CD14-positive monocyte (primary cell): ENCODE data around the gene PLA2G2F. TPM values are rescaled to one million over a fixed set of nuclear protein-coding genes. Genes with fewer than 3 reads are reported as not detected.

Experiments used
- DNase-seq, 3 donors: peaks; one replicate each; pipeline ENCODE4 v3.0.0-alpha.2; 2011 to 2022
- H2AFZ ChIP-seq: 2 replicates; pipeline ENCODE4 v1.6.0; 2012; ENCODE audit warnings: mild to moderate bottlenecking, low read depth, low read length, inconsistent platforms; ENCODE audit not compliant: insufficient read depth, poor library complexity, severe bottlenecking
- H3K27ac ChIP-seq, 2 donors: 1 replicate in 1 of 2; 2 replicates in 1 of 2; pipeline ENCODE4 v1.5.1; 2012 to 2013; ENCODE audit warnings: low read length in 2 of 2, control low read depth in 1 of 2, inconsistent platforms in 1 of 2, low read depth in 1 of 2, mild to moderate bottlenecking in 1 of 2
- H3K27me3 ChIP-seq, 2 donors: one replicate each; pipeline versions ENCODE4 v1.6.0 to v1.6.1; 2011 to 2013; ENCODE audit warnings: low read length in 2 of 2; ENCODE audit not compliant: control insufficient read depth in 2 of 2, insufficient read depth in 2 of 2
- H3K36me3 ChIP-seq, 2 donors: replicated peaks in 1 of 2; 1 replicate in 1 of 2; 2 replicates in 1 of 2; pipeline versions ENCODE4 v1.5.1 to v1.6.1; 2012 to 2013; ENCODE audit warnings: low read length in 2 of 2, control low read depth in 1 of 2, inconsistent platforms in 1 of 2, mild to moderate bottlenecking in 1 of 2; ENCODE audit not compliant: insufficient read depth in 2 of 2, control insufficient read depth in 1 of 2
- H3K4me1 ChIP-seq, 2 donors: 1 replicate in 1 of 2; 2 replicates in 1 of 2; pipeline versions ENCODE4 v1.5.1 to v1.6.1; 2012 to 2013; ENCODE audit warnings: low read length in 2 of 2, control low read depth in 1 of 2, inconsistent platforms in 1 of 2, mild to moderate bottlenecking in 1 of 2, moderate library complexity in 1 of 2; ENCODE audit not compliant: insufficient read depth in 2 of 2, control insufficient read depth in 1 of 2
- H3K4me2 ChIP-seq: replicated peaks from 2 replicates; pipeline ENCODE3; 2012; ENCODE audit warnings: low read length, moderate library complexity, mild to moderate bottlenecking; ENCODE audit not compliant: poor library complexity, severe bottlenecking; ENCODE audit errors: extremely low read depth
- H3K4me3 ChIP-seq, 3 experiments: fragments of 200-600 bp in 1 of 3; sonication (generic) in 1 of 3; replicated peaks in 1 of 3; 1 replicate in 2 of 3; 2 replicates in 1 of 3; pipeline ENCODE4 v1.5.1; 2011 to 2013; ENCODE audit warnings: low read length in 3 of 3, mild to moderate bottlenecking in 3 of 3, control low read depth in 2 of 3, low read depth in 2 of 3, inconsistent platforms in 1 of 3, moderate library complexity in 1 of 3
- H3K79me2 ChIP-seq: 2 replicates; pipeline ENCODE4 v1.6.0; 2012; ENCODE audit warnings: mild to moderate bottlenecking, control low read depth, inconsistent platforms, low read length, moderate library complexity; ENCODE audit not compliant: insufficient read depth
- H3K9ac ChIP-seq: 2 replicates; pipeline ENCODE4 v1.6.0; 2017; ENCODE audit warnings: low read length, mild to moderate bottlenecking; ENCODE audit not compliant: insufficient read depth, poor library complexity, severe bottlenecking
- H3K9me3 ChIP-seq, 2 donors: replicated peaks in 1 of 2; 1 replicate in 1 of 2; 2 replicates in 1 of 2; pipeline versions ENCODE4 v1.5.1 to v1.6.1; 2012 to 2013; ENCODE audit warnings: low read length in 2 of 2, control low read depth in 1 of 2; ENCODE audit not compliant: control insufficient read depth in 1 of 2, insufficient read depth in 1 of 2
- H4K20me1 ChIP-seq: 2 replicates; pipeline ENCODE4 v1.6.0; 2012; ENCODE audit warnings: mild to moderate bottlenecking, low read length, control low read depth, moderate library complexity; ENCODE audit not compliant: insufficient read depth
- H3K27ac Mint-ChIP-seq, 7 donors: one replicate each; pipeline ENCODE4 v1.8.0; 2020; ENCODE audit warnings: mild to moderate bottlenecking in 7 of 7, mixed read lengths in 7 of 7, moderate library complexity in 6 of 7, inconsistent platforms in 2 of 7
- H3K27me3 Mint-ChIP-seq, 3 donors: one replicate each; pipeline ENCODE4 v1.8.0; 2021 to 2022; ENCODE audit warnings: low read depth in 3 of 3, mild to moderate bottlenecking in 3 of 3, mixed read lengths in 3 of 3, moderate library complexity in 3 of 3, inconsistent platforms in 1 of 3
- H3K36me3 Mint-ChIP-seq, 2 donors: one replicate each; pipeline ENCODE4 v1.8.0; 2020; ENCODE audit warnings: mixed read lengths in 2 of 2, inconsistent platforms in 1 of 2, mild to moderate bottlenecking in 1 of 2
- H3K4me1 Mint-ChIP-seq: one replicate; pipeline ENCODE4 v1.8.0; 2020; ENCODE audit warnings: mild to moderate bottlenecking, mixed read lengths
- H3K4me3 Mint-ChIP-seq, 2 donors: one replicate each; pipeline ENCODE4 v1.8.0; 2020; ENCODE audit warnings: mild to moderate bottlenecking in 2 of 2, mixed read lengths in 2 of 2, moderate library complexity in 1 of 2
- H3K9me3 Mint-ChIP-seq, 7 donors: one replicate each; pipeline ENCODE4 v1.8.0; 2020 to 2022; ENCODE audit warnings: mixed read lengths in 7 of 7, mild to moderate bottlenecking in 6 of 7, moderate library complexity in 6 of 7, inconsistent platforms in 2 of 7
- CTCF ChIP-seq: fragments of 200-600 bp; IDR thresholded peaks from one replicate; pipeline ENCODE4 v1.8.0; 2022; ENCODE audit warnings: antibody characterized with exemption, mild to moderate bottlenecking
- WGBS: methylation state at CpG from one replicate; pipeline ENCODE4 v1.1.5; 2013; ENCODE audit warnings: missing lambda C conversion rate; ENCODE audit not compliant: insufficient coverage; 5-methylcytosine and 5-hydroxymethylcytosine counted together
- intact Hi-C, 2 donors: fragments of 100-400 bp; cut with micrococcal nuclease; formaldehyde crosslinking; loops; one replicate each; pipeline versions ENCODE4 v1.15.0 to v1.15.1; 2023
- polyA plus RNA-seq, 3 donors: library from polyadenylated mRNA; depleted of rRNA in 1 of 3; unstranded in 2 of 3; stranded (reverse) in 1 of 3; fragments of 300-500 nt in 2 of 3; fragments of >200 nt in 1 of 3; fragmentation: Illumina TruSeq in 2 of 3; gene quantifications; 1 replicate in 2 of 3; 2 replicates in 1 of 3; pipeline ENCODE4 v1.2.3, GENCODE V29; 2012 to 2021

PLA2G2F gene
- polyA plus RNA-seq, 3 donors, result not detected

GRCh38 chr1:20138346-20138745, 777 bp upstream of the PLA2G2F start:
- Mint-ChIP-seq H3K27me3 (peaks cover 10 to 30% (median 15%) of the 10 kb centered on the region in 3 donors), H3K4me3 (no peak overlapping the region), H3K36me3 (no peaks in the 10 kb centered on the region), H3K9me3 (peaks cover 0 to 3% (median 0%) of the 10 kb centered on the region in 7 donors), H3K4me1 (no peaks in the 10 kb centered on the region), H3K27ac (no peak overlapping the region)
- H3K27me3 ChIP-seq, result no peaks in the 10 kb centered on the region
- 100% methylated on average over 5 of the region's 6 CpGs for WGBS
- no peak for TF ChIP-seq CTCF
- H3K36me3 ChIP-seq, result no peaks in the 10 kb centered on the region
- H3K4me2 ChIP-seq, result no peak overlapping the region
- H3K4me1 ChIP-seq, result no peaks in the 10 kb centered on the region
- H4K20me1 ChIP-seq, result no peaks in the 10 kb centered on the region
- H3K27ac ChIP-seq, result no peak overlapping the region
- no peak overlapping the region for H3K4me3 ChIP-seq
- H2AFZ ChIP-seq, result no peak overlapping the region
- H3K9ac ChIP-seq, result no peak overlapping the region
- DNase-seq, result no peak
- no peaks in the 10 kb centered on the region for H3K9me3 ChIP-seq
- H3K79me2 ChIP-seq, result no peaks in the 10 kb centered on the region
- intact Hi-C loops, result no loop called here

- 83% methylated on average over 11 of the region's 13 CpGs for WGBS
- H3K9ac ChIP-seq, result no peak overlapping the region
- peaks cover 8 to 27% (median 11%) of the 10 kb centered on the region in 3 donors for H3K27me3 Mint-ChIP-seq
- no peaks in the 10 kb centered on the region for H3K9me3 ChIP-seq
- intact Hi-C loops, result no loop called here
- no peaks in the 10 kb centered on the region for H3K4me1 ChIP-seq
- no peaks in the 10 kb centered on the region for H3K4me1 Mint-ChIP-seq
- TF ChIP-seq CTCF, result no peak
- no peaks in the 10 kb centered on the region for H3K36me3 Mint-ChIP-seq
- peak overlapping the region in 1 of 7 donors; percentile 36 for H3K27ac Mint-ChIP-seq
- H4K20me1 ChIP-seq, result no peaks in the 10 kb centered on the region
- H3K27me3 ChIP-seq, result no peaks in the 10 kb centered on the region
- peaks cover 0 to 3% (median 0%) of the 10 kb centered on the region in 7 donors for H3K9me3 Mint-ChIP-seq
- no peak overlapping the region for H3K27ac ChIP-seq
- no peak for DNase-seq
- no peak overlapping the region for H3K4me3 ChIP-seq
- H3K4me3 Mint-ChIP-seq, result no peak overlapping the region
- H2AFZ ChIP-seq, result no peak overlapping the region
- H3K4me2 ChIP-seq, result no peak overlapping the region
- no peaks in the 10 kb centered on the region for H3K36me3 ChIP-seq
- H3K79me2 ChIP-seq, result no peaks in the 10 kb centered on the region
Measured at GRCh38 chr1:20139776-20140612, 871 bp downstream of the PLA2G2F start.
